AG04449 (cell line): ENCODE results near the gene POGLUT2.

Experiments
- CTCF ChIA-PET: fragments of 350-600 bp; formaldehyde crosslinking; extraction: SDS; loops from one replicate; lab custom pipeline; 2021; ENCODE audit warnings: antibody characterized with exemption; lab: Yijun Ruan, JAX
- POLR2A ChIA-PET: fragments of 400-600, 350-600 bp; formaldehyde crosslinking; extraction: SDS; loops from one replicate; lab custom pipeline; 2020; ENCODE audit warnings: antibody characterized with exemption, inconsistent platforms; lab: Yijun Ruan, JAX
- DNase-seq: peaks from one replicate; pipeline ENCODE4 v3.0.0-alpha.2; 2010; ENCODE audit warnings: low read depth, low spot score
- H3K4me3 ChIP-seq: 2 replicates; pipeline ENCODE4 v1.5.1; 2011; ENCODE audit warnings: low read depth, mild to moderate bottlenecking, control low read depth, low read length
- CTCF ChIP-seq: IDR thresholded peaks from one replicate; pipeline ENCODE4 v1.5.1; 2011; ENCODE audit warnings: mild to moderate bottlenecking, moderate library complexity, low read length, control low read depth, inconsistent platforms; ENCODE audit not compliant: insufficient read depth; ENCODE audit errors: missing control alignments

POGLUT2 gene

GRCh38 chr13:102839462-102839861 is 40.7 kb upstream of the POGLUT2 start:
- TF ChIP-seq CTCF = no peak
- H3K4me3 ChIP-seq = no peak overlapping the region
- DNase-seq = no peak
- ChIA-PET POLR2A (interaction anchor here (0.6 kb wide), 1 partner anchor 243 kb away, joined by 3 read pairs; the partner anchor contains the start of gene TPP2), CTCF (interaction anchor here (0.6 to 1.6 kb wide), 2 partner anchors 254 to 258 kb away, joined by 3 to 5 read pairs; no protein-coding TSS in a partner anchor)

DNA sequence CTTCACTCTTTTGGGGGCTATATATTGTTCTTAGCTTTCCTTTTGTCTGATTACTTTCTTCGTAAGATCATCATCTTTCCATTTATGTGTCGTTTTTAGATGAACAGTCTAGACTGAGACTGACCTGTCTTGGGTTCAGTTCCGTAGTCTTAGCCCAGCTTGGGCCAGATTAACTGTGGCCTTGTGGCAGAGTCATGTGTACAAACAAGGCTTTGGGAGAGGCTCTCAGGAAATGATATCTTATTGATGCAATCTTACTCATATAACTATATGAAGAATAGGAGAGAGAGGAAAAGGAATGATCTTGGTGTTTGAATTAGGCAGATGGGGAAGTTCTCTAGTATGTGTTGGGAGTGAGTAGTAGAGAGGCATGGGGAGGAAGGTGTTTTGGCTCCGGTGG is 40.2 kb upstream of the POGLUT2 start:
- DNase-seq = no peak
- TF ChIP-seq CTCF = no peak
- H3K4me3 ChIP-seq = no peak overlapping the region
- ChIA-PET CTCF (interaction anchor here (0.6 to 1.6 kb wide), 2 partner anchors 253 to 258 kb away, joined by 3 to 5 read pairs; no protein-coding TSS in a partner anchor), POLR2A (interaction anchor here (0.6 kb wide), 1 partner anchor 243 kb away, joined by 3 read pairs; the partner anchor contains the start of gene TPP2)

- no peak overlapping the region for H3K4me3 ChIP-seq
- ChIA-PET POLR2A (no interaction called here), CTCF (interaction anchor here (1.6 kb wide), 1 partner anchor 257 kb away, joined by 5 read pairs; no protein-coding TSS in a partner anchor)
- no peak for TF ChIP-seq CTCF
- no peak for DNase-seq
Measured at GRCh38 chr13:102838273-102838672, 39.5 kb upstream of the POGLUT2 start.

DNA sequence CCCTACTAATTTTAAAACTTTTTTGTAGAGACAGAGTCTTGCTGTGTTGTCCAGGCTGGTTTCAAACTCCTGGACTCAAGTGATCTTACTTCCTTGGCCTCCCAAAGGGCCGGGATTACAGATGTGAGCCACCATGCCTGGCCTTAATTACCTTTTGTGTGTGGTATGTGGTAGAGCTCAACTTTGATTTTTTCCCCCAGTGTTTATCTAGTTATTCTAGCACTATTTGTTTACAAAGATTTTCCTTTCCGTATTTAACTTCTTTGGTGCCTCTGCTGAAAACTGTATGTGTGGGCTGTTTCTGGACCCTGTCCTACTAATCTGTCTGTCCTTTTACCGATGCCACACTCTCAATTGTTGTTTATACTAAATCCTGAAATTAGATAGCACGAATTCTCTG is 37.7 kb upstream of the POGLUT2 start:
- no peak for DNase-seq
- POLR2A ChIA-PET = no interaction called here
- no peak for TF ChIP-seq CTCF
- CTCF ChIA-PET = interaction anchor here (1.0 to 2.1 kb wide), 2 partner anchors 37 to 257 kb away, joined by 3 to 5 read pairs; no protein-coding TSS in a partner anchor
- H3K4me3 ChIP-seq = no peak overlapping the region

DNA sequence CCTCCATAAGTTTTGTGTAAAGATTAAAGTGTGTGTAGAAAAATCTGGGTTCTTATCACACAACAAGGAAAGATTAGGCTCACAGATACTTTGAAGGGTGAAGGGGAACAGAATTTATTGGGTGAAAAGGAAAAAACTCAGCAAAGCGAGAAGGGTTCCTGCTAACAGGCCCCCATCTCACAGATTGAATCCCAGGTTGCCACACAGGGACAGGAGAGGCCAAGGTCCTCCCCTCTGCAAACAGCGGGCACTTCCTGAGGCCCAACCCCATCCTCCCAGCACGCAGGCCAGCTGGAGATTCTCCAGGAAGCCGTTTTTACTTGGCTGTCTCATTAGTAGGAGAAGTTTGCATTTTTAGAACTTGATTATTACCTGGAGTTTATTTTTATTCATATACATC is 31.9 kb upstream of the POGLUT2 start:
- POLR2A ChIA-PET = no interaction called here
- no peak for DNase-seq
- CTCF ChIA-PET = interaction anchor here (1.4 kb wide), 1 partner anchor 31 kb away, joined by 4 read pairs; no protein-coding TSS in a partner anchor
- no peak overlapping the region for H3K4me3 ChIP-seq
- TF ChIP-seq CTCF = no peak

- H3K4me3 ChIP-seq = peak overlapping the region; percentile 58
- ChIA-PET POLR2A (interaction anchor here (0.9 to 1.6 kb wide), 3 partner anchors 20 to 27 kb away, joined by 3 to 7 read pairs (median 5); partner anchors contain the start of genes BIVM, ERCC5 and POGLUT2), CTCF (interaction anchor here (0.6 to 1.7 kb wide), 7 partner anchors 11 to 248 kb away, joined by 3 to 5 read pairs (median 4); no protein-coding TSS in a partner anchor)
- DNase-seq = peak; percentile 85
- no peak for TF ChIP-seq CTCF
Measured at GRCh38 chr13:102825921-102826706, 27.3 kb upstream of the POGLUT2 start.
